ENCODE measurements around the gene MYO5A. TPM values are rescaled to one million over a fixed set of nuclear protein-coding genes. Genes with fewer than 3 reads are reported as not detected.
A peak's percentile ranks its signal among the peaks of the same experiment; 100 is the strongest.

The MYO5A gene
- total RNA-seq, 1 experiment from 2014 or later, result 61.1 TPM

DNA sequence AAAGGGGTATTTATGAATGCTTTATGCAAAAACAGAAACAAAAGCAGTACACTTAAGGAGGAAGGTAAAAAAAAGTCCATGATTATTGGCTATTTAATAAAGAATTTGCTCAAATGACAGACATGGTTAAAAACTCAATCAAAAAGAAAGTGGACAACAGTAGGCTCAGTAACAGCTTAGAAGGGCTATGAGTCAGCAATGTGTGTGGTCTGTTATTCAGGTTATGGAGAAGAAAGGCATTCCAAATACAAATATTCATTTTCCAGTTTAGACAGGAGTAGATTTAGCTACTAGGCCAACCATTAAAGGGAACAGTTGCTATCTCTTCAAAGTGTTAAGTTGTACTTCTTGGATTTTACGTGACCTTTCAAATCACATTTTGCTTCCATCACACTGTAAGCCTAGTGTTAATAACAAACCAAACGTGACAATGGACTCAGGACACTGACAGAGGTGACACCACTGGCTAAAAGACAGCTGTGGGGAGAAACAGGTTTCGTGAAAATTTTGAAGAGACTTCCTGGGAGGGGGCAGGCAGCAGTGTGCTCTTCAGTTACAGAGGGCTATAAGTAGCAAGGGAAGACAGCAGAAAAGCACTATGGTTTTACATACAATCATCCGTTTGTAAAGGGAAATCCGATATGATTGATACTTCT, 191.4 kb downstream of the MYO5A start:
- in situ Hi-C loops (cut with HindIII; ENCODE audit: low pct_unique_long_range_greater_than_20kb, low sequenced_read_pairs) (no loop called here), intact Hi-C loops (cut with micrococcal nuclease; ENCODE audit: unreplicated experiment) (loop anchor here (10.0 kb wide), 2 partner anchors 83 to 187 kb away; partner anchors contain the start of gene MYO5A)
- DNase-seq (ENCODE audit: low read depth, low spot score) (no peak), ATAC-seq (0 out of 2 replicates have a peak, but pooled peaks have one; percentile 27)
- TF ChIP-seq, protein P1, sequence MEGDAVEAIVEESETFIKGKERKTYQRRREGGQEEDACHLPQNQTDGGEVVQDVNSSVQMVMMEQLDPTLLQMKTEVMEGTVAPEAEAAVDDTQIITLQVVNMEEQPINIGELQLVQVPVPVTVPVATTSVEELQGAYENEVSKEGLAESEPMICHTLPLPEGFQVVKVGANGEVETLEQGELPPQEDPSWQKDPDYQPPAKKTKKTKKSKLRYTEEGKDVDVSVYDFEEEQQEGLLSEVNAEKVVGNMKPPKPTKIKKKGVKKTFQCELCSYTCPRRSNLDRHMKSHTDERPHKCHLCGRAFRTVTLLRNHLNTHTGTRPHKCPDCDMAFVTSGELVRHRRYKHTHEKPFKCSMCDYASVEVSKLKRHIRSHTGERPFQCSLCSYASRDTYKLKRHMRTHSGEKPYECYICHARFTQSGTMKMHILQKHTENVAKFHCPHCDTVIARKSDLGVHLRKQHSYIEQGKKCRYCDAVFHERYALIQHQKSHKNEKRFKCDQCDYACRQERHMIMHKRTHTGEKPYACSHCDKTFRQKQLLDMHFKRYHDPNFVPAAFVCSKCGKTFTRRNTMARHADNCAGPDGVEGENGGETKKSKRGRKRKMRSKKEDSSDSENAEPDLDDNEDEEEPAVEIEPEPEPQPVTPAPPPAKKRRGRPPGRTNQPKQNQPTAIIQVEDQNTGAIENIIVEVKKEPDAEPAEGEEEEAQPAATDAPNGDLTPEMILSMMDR (IDR thresholded peaks at IDR 0.05), result no peak
- TF ChIP-seq, protein P2, sequence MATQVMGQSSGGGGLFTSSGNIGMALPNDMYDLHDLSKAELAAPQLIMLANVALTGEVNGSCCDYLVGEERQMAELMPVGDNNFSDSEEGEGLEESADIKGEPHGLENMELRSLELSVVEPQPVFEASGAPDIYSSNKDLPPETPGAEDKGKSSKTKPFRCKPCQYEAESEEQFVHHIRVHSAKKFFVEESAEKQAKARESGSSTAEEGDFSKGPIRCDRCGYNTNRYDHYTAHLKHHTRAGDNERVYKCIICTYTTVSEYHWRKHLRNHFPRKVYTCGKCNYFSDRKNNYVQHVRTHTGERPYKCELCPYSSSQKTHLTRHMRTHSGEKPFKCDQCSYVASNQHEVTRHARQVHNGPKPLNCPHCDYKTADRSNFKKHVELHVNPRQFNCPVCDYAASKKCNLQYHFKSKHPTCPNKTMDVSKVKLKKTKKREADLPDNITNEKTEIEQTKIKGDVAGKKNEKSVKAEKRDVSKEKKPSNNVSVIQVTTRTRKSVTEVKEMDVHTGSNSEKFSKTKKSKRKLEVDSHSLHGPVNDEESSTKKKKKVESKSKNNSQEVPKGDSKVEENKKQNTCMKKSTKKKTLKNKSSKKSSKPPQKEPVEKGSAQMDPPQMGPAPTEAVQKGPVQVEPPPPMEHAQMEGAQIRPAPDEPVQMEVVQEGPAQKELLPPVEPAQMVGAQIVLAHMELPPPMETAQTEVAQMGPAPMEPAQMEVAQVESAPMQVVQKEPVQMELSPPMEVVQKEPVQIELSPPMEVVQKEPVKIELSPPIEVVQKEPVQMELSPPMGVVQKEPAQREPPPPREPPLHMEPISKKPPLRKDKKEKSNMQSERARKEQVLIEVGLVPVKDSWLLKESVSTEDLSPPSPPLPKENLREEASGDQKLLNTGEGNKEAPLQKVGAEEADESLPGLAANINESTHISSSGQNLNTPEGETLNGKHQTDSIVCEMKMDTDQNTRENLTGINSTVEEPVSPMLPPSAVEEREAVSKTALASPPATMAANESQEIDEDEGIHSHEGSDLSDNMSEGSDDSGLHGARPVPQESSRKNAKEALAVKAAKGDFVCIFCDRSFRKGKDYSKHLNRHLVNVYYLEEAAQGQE (IDR thresholded peaks at IDR 0.05; ENCODE audit: insufficient read depth in 1 of 2, low read depth in 2 of 2, low read length in 1 of 2), result no peak
- TF ChIP-seq POLR2AphosphoS5 (IDR thresholded peaks at IDR 0.05; ENCODE audit: low read depth, low read length) (no peak), TCF7L2 (IDR thresholded peaks at IDR 0.05; ENCODE audit: low read depth, low read length) (no peak), SIN3A (IDR thresholded peaks at IDR 0.05; ENCODE audit: borderline replicate concordance, insufficient read depth, low read depth, low read length) (no peak)
- CTCF ChIA-PET, result no interaction called here
- no peaks in the 10 kb centered on the region for H3K9me3 ChIP-seq (ENCODE audit: control insufficient read depth, insufficient read depth, low read depth, low read length)
- BruUV-seq (replicated peaks), result no TSS peak
- no peaks in the 10 kb centered on the region; the same call in 1 of the 2 replicates for H3K36me3 ChIP-seq (ENCODE audit: control insufficient read depth, insufficient read depth, low read length)
- peaks cover 24% of the 10 kb centered on the region for H3K4me1 ChIP-seq (ENCODE audit: control insufficient read depth, insufficient read depth, low read length)
- POLR2A ChIA-PET, result no interaction called here
- H3K27me3 ChIP-seq (ENCODE audit: control insufficient read depth, insufficient read depth, low read length), result no peaks in the 10 kb centered on the region
- H3K27ac ChIP-seq (ENCODE audit: low read length), result peak overlapping the region; percentile 27; the same call in 1 of the 2 replicates
- H3K4me3 ChIP-seq (ENCODE audit: low read depth in 2 of 2, low read length in 2 of 2), result no peak overlapping the region

DNA sequence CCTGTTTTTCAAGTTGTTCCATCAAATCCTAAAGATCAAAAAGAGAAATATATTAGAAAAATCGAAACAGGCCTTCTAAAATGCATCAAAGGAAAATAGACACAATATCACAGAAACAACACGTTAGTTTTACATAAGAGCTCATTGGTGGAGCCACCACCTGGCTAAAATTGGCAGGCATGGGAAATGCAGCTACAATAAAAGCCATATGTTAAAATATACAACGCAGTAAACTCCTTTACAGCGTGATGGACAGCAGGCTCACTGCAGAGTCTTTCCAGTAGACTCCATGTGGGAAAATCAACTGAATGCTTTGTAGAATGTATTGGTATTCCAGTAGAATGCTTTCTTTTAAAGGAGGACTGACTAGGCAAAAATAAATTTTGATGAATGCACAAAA, 192.2 kb downstream of the MYO5A start:
- H3K4me1 ChIP-seq (ENCODE audit: control insufficient read depth, insufficient read depth, low read length), result peaks cover 28% of the 10 kb centered on the region
- H3K27ac ChIP-seq (ENCODE audit: low read length), result no peak overlapping the region
- H3K4me3 ChIP-seq (ENCODE audit: low read depth in 2 of 2, low read length in 2 of 2), result no peak overlapping the region
- BruUV-seq (replicated peaks), result no TSS peak
- CTCF ChIA-PET, result no interaction called here
- H3K36me3 ChIP-seq (ENCODE audit: control insufficient read depth, insufficient read depth, low read length), result no peaks in the 10 kb centered on the region; the same call in 1 of the 2 replicates
- POLR2A ChIA-PET, result no interaction called here
- DNase-seq (ENCODE audit: low read depth, low spot score), result no peak
- in situ Hi-C loops (cut with HindIII; ENCODE audit: low pct_unique_long_range_greater_than_20kb, low sequenced_read_pairs), result no loop called here
- TF ChIP-seq, protein P1 (IDR thresholded peaks at IDR 0.05), result peak; percentile 60; the same call in 1 of the 2 replicates
- no peak for TF ChIP-seq SIN3A (IDR thresholded peaks at IDR 0.05; ENCODE audit: borderline replicate concordance, insufficient read depth, low read depth, low read length)
- intact Hi-C loops (cut with micrococcal nuclease; ENCODE audit: unreplicated experiment), result loop anchor here (10.0 kb wide), 2 partner anchors 82 to 188 kb away; partner anchors contain the start of gene MYO5A
- no peaks in the 10 kb centered on the region for H3K9me3 ChIP-seq (ENCODE audit: control insufficient read depth, insufficient read depth, low read depth, low read length)
- no peak for ATAC-seq
- no peaks in the 10 kb centered on the region for H3K27me3 ChIP-seq (ENCODE audit: control insufficient read depth, insufficient read depth, low read length)
